Small intestine (tissue), 16 donors: Measurements from ENCODE around the gene TBXAS1. TPM values are rescaled to one million over a fixed set of nuclear protein-coding genes. Genes with fewer than 3 reads are reported as not detected.
A peak's percentile ranks its signal among the peaks of the same experiment; 100 is the strongest.

ENCODE experiments used
- DNase-seq, 2 donors: peaks; one replicate each; pipeline versions ENCODE4 v3.0.0 to v3.0.0-alpha.2; 2013
- FAIRE-seq: peaks from 2 replicates; lab custom pipeline; 2012; peaks lifted over from hg19 to GRCh38; lab: Jason Lieb, UNC
- H3K27ac ChIP-seq, 3 donors: one replicate each; pipeline ENCODE4 v1.5.1; 2013; ENCODE audit warnings: low read length in 2 of 3, mild to moderate bottlenecking in 2 of 3, control low read depth in 1 of 3, inconsistent platforms in 1 of 3, low read depth in 1 of 3, moderate library complexity in 1 of 3
- H3K27me3 ChIP-seq, 3 donors: one replicate each; pipeline ENCODE4 v1.6.1; 2013; ENCODE audit warnings: low read length in 3 of 3, inconsistent platforms in 1 of 3; ENCODE audit not compliant: control insufficient read depth in 3 of 3, insufficient read depth in 3 of 3
- H3K36me3 ChIP-seq, 3 donors: one replicate each; pipeline ENCODE4 v1.6.1; 2013; ENCODE audit warnings: low read length in 3 of 3, inconsistent platforms in 1 of 3, low read depth in 1 of 3, mild to moderate bottlenecking in 1 of 3, moderate library complexity in 1 of 3; ENCODE audit not compliant: control insufficient read depth in 3 of 3, insufficient read depth in 2 of 3
- H3K4me1 ChIP-seq, 3 donors: one replicate each; pipeline ENCODE4 v1.6.1; 2013; ENCODE audit warnings: low read length in 2 of 3, inconsistent platforms in 1 of 3, low read depth in 1 of 3, mild to moderate bottlenecking in 1 of 3, moderate library complexity in 1 of 3; ENCODE audit not compliant: control insufficient read depth in 3 of 3, insufficient read depth in 2 of 3
- H3K4me3 ChIP-seq, 3 donors: one replicate each; pipeline ENCODE4 v1.5.1; 2013; ENCODE audit warnings: low read length in 3 of 3, control low read depth in 1 of 3, inconsistent platforms in 1 of 3, low read depth in 1 of 3, mild to moderate bottlenecking in 1 of 3, moderate library complexity in 1 of 3
- H3K9me3 ChIP-seq, 2 donors: one replicate each; pipeline ENCODE4 v1.6.1; 2013; ENCODE audit warnings: low read depth in 1 of 2, low read length in 1 of 2; ENCODE audit not compliant: control insufficient read depth in 2 of 2, insufficient read depth in 1 of 2
- WGBS, 3 donors: extraction: QIAGEN DNeasy Blood & Tissue Kit; methylation state at CpG; one replicate each; pipeline ENCODE4 v1.1.7; 2013; 5-methylcytosine and 5-hydroxymethylcytosine counted together
- long read RNA-seq, 10 donors: transcript quantifications; one replicate each; lab custom pipeline, GENCODE V29; 2026
- polyA plus RNA-seq, 4 donors: library from polyadenylated mRNA; stranded (reverse) in 3 of 4; unstranded in 1 of 4; fragments of 200-250 nt in 3 of 4; fragments of 120-200 nt in 1 of 4; gene quantifications; one replicate each; pipeline versions ENCODE4 v1.2.1 to v1.2.3, GENCODE V29; 2013
- donor health status: healthy with polysubstance abuse.
- donor health status: control.
- donor health status: control.
- donor health status: Bipolar disorder and iron deficiency.
- donor health status: healthy.

TBXAS1 gene
- 1 to 10 TPM; 1.1 to 8.2 (median 7.0) TPM for polyA plus RNA-seq
- long read RNA-seq, donor 1, partial matches to known transcripts: 0 of 5 reads
- long read RNA-seq, donor 1, other reads (novel, unspliced or antisense): 0 of 5 reads
- long read RNA-seq, donor 2, partial matches to known transcripts: 0 of 1 reads
- long read RNA-seq, donor 2, other reads (novel, unspliced or antisense): 0 of 1 reads
- long read RNA-seq, donor 3: 0 reads
- long read RNA-seq, donor 4: 0 reads
- long read RNA-seq, donor 5, partial matches to known transcripts: 0 of 1 reads
- long read RNA-seq, donor 5, other reads (novel, unspliced or antisense): 0 of 1 reads
- long read RNA-seq, donor 6: 0 reads
- long read RNA-seq, donor 7: 0 reads
- long read RNA-seq, donor 8: 0 reads
- long read RNA-seq, donor 9: 0 reads
- long read RNA-seq, donor 10, partial matches to known transcripts: 0 of 1 reads
- long read RNA-seq, donor 10, other reads (novel, unspliced or antisense): 0 of 1 reads

DNA sequence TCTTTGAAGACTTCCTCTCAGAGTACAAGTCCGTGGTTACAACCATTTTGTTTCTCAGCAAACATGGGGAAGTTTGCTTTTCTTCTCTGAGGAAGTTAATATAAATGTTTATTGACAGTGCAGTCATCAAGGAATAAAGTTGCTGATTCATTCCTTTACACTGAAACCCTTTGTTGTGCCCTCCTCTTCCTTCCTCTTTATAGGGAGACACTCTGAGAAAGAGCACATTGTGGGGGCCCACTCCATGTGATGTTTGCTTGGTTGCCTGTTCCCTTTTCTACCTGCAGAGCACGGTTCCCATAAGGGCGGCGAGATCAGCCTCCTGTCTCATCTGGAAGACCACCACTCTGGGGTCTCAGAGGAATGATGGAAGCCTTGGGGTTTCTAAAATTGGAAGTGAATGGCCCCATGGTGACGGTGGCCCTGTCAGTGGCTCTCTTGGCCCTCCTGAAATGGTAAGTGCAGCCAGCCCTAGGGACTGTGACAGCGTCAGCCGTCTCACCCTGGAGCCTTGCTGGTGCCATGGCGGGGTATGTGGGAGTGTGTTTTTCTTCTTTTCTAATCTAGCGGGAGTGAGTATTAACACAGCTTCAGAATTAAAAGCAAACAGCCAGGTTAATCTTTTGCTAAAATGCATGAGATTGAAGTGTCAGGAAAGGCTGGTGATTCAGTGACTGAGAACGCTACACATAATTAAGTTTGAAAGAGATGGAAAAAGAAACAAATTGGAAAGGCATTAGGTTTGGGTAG is at the start of gene TBXAS1:
TSS of gene TBXAS1 (plus strand) at position 240 of the 750 bp plus-strand sequence. CDS start at position 367, 127 bp downstream.
- Histone ChIP-seq H3K4me3 (no peak within 1 kb of the TSS), H3K9me3 (peaks cover 0 to 3% of the 10 kb centered on the region in 2 donors)
- FAIRE-seq: no peak

DNA sequence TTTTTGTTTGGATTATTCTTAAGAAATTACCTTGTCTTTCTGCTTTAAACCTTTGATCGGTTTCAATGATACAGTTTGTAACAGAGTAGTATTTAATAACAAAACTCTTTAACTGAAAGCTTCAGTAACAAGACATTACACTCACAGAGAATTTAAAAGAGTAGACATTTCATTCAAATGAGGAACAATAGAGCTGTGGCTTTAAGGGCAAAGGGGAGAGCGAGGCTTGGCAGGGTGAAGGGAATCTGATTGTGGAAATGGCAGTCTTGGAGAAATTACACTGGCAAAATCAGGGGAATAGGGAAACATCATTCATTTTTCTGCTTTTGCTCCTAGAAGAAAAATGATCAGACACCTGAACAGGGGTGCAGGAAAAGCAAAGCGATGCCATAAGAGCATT is 46.1 kb upstream of the TBXAS1 start:
- no peak for DNase-seq
- Histone ChIP-seq H3K27ac (no peak overlapping the region), H3K9me3 (no peaks in the 10 kb centered on the region), H3K36me3 (no peaks in the 10 kb centered on the region), H3K4me1 (peaks cover 0 to 3% (median 0%) of the 10 kb centered on the region in 3 donors), H3K4me3 (no peak overlapping the region), H3K27me3 (peaks cover 0 to 13% (median 0%) of the 10 kb centered on the region in 3 donors)
- WGBS, 3 donors: 65 to 87% (median 76%) methylated on average over 3 of the region's 3 CpGs
- no peak for FAIRE-seq

More for the DNA sequence above, at the start of gene TBXAS1:
- H3K27me3 ChIP-seq: no peaks in the 10 kb centered on the region
- DNase-seq: peak in 1 of 2 donors; percentile 32
- peak within 1 kb of the TSS in 1 of 3 donors; percentile 86 for H3K27ac ChIP-seq
- H3K36me3 ChIP-seq: no peaks in the 10 kb centered on the region
- H3K4me1 ChIP-seq: peaks cover 0 to 8% (median 0%) of the 10 kb centered on the region in 3 donors
- 41 to 58% (median 49%) methylated on average over 10 of the region's 10 CpGs for WGBS, 3 donors

DNA sequence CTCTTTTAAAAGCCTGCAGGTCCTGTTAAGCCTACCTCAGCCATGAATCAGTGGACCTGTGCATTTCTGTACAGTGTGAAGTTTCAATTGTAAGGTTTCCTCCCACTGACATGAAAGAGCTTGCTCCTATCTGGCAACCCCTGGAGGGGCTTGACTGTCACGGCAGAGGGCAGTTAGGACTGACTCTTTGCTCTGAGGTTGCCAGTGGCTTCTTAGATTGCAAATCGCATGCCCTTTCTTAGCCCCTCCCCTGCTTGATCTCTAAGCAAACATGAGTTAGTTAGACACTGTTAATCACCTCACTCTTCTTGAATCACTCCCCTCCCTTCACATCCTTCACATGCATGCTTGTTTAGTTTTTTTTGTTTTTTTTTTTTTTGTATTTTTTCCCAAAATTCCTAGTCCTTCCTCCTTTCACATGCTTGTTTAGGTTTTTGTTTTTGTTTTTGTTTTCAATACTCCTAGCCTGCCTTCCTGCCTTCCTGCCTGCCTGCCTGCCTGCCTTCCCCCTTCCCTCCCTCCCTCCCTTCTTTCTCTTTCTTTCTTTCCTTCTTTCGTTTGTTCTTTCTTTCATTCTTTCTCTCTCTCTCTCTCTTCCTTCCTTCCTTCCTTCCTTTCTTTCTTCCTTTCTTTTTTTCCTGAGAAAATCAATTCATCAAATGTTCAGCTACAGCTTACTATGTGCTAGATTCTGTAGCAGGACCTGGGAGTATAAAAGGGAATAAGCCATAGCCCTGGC is 45.2 kb upstream of the TBXAS1 start:
- DNase-seq: peak in 1 of 2 donors; percentile 32
- Histone ChIP-seq H3K9me3 (no peaks in the 10 kb centered on the region), H3K27me3 (peaks cover 0 to 13% (median 0%) of the 10 kb centered on the region in 3 donors), H3K36me3 (no peaks in the 10 kb centered on the region), H3K4me3 (no peak overlapping the region), H3K4me1 (no peaks in the 10 kb centered on the region), H3K27ac (no peak overlapping the region)
- FAIRE-seq: no peak
- 23 to 48% (median 32%) methylated on average over 3 of the region's 3 CpGs for WGBS, 3 donors

DNA sequence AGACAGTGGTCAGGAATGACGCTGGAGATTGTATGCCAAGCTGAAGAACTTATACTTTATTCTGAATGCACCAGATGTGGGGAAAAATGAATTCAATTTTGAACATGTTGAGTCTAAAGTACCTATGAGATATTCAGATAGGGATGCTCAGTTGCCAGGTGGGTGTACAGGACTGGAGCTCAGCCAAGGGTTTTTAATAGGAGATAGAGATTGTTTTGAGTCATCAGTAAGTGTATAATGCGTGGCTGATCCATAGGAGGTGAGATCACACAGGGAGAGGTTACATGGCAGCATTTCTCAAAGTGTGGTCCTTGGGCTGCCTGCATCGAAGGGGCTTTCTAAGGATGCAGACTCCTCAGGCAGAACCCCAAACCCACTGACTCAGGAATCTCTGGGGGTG is 44.4 kb upstream of the TBXAS1 start:
- H3K4me3 ChIP-seq: no peak overlapping the region
- DNase-seq: no peak
- FAIRE-seq: no peak
- H3K4me1 ChIP-seq: no peaks in the 10 kb centered on the region
- H3K27me3 ChIP-seq: peaks cover 0 to 8% (median 0%) of the 10 kb centered on the region in 3 donors
- no peaks in the 10 kb centered on the region for H3K36me3 ChIP-seq
- WGBS, 3 donors: 84% methylated on average over 3 of the region's 3 CpGs
- H3K27ac ChIP-seq: no peak overlapping the region
- H3K9me3 ChIP-seq: no peaks in the 10 kb centered on the region

DNA sequence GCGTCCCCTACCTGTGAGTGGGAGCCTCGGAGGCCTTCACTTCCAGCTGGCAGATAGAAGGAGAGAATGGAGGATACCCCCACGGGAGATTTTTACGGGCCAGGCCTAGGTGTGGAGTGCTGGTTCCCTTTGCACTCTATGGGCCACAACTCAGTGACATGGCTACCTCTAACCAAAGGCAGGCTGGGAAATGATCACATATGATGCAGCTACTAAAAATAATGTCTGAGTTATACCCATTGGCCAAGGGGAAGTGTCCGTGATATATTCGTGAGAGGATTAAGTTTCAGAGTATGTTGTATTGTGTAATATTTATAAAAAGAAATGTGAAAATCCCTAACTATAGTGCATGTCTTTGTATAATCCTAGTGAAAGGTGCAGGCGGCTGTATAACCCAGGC is 37.7 kb upstream of the TBXAS1 start:
- Histone ChIP-seq H3K4me3 (no peak overlapping the region), H3K4me1 (no peaks in the 10 kb centered on the region), H3K9me3 (no peaks in the 10 kb centered on the region), H3K27ac (no peak overlapping the region), H3K36me3 (no peaks in the 10 kb centered on the region), H3K27me3 (no peaks in the 10 kb centered on the region)
- 92 to 97% (median 92%) methylated on average over 7 of the region's 7 CpGs for WGBS, 3 donors
- DNase-seq (no peak), FAIRE-seq (no peak)

DNA sequence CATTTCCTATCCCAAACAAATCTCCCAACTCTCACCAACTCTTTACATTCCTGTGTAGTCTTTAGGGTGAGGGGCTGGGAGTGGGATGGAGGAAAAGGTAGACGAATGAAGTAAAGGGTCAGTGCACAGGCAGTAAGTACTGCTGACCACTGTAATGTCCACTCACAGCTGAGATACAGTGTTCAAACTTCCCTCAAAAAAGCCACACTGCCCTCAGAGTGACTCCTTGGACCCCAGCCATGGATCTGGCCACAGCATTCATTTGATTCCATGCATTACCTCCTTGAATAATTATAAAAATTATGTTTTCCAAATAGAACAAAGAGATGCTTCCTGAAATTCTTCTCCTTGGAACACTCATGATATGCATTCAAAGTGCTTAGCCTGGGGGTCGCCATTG is 31.5 kb upstream of the TBXAS1 start:
- DNase-seq (no peak), FAIRE-seq (no peak)
- Histone ChIP-seq H3K4me1 (no peaks in the 10 kb centered on the region), H3K27ac (no peak overlapping the region), H3K4me3 (no peak overlapping the region), H3K36me3 (no peaks in the 10 kb centered on the region), H3K27me3 (no peaks in the 10 kb centered on the region), H3K9me3 (no peaks in the 10 kb centered on the region)
- 75 to 84% (median 80%) methylated on average over 2 of the region's 2 CpGs for WGBS, 3 donors

DNA sequence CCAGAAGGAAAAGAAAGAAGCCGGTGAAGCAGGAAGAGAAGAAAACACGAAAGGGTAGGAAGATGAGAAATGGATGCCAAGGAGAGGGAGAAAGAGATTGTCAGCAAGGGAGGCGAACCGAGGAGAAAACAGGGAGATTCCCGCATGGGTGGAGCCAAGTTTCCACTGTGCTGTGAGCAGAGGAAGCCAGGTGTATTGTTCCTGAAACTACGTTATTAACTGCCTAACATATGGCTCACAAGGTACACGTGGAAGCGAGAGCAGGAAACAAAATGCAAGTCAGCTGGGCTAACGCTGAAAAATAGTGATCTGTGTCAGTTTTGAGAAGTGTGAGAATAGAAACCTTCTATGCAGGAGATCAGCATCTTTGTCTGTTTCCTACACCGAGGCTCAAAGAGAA is 30.8 kb upstream of the TBXAS1 start:
- FAIRE-seq (no peak), DNase-seq (peak; percentile 31 to 58)
- 20 to 39% (median 33%) methylated on average over 10 of the region's 10 CpGs for WGBS, 3 donors
- no peaks in the 10 kb centered on the region for H3K9me3 ChIP-seq
- H3K27ac ChIP-seq: no peak overlapping the region
- H3K27me3 ChIP-seq: no peaks in the 10 kb centered on the region
- no peaks in the 10 kb centered on the region for H3K36me3 ChIP-seq
- no peak overlapping the region for H3K4me3 ChIP-seq
- no peaks in the 10 kb centered on the region for H3K4me1 ChIP-seq

DNA sequence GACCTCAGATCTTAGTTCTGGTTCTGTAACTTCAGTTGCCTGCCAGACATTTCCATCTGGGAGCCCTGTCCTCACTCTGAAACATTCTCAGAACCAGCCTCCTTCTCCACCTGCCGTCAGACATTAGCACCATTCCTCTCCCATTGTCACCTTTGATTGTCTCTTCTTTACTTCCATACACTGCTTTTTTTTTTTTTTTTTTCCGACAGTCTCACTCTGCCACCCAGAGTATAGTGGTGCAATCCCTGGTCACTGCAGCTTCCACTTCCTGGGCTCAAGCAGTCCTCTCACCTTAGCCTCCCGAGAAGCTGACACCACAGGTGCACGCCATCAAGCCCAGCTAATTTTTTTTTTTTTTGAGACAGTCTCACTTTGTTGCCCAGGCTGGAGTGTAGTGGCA is 30.2 kb upstream of the TBXAS1 start:
- H3K27ac ChIP-seq: no peak overlapping the region
- peaks cover 2 to 6% of the 10 kb centered on the region in 2 donors for H3K9me3 ChIP-seq
- H3K36me3 ChIP-seq: no peaks in the 10 kb centered on the region
- FAIRE-seq (no peak), DNase-seq (no peak)
- H3K4me1 ChIP-seq: no peaks in the 10 kb centered on the region
- 66 to 96% (median 89%) methylated on average over 3 to 4 of the region's 4 CpGs for WGBS, 3 donors
- H3K27me3 ChIP-seq: no peaks in the 10 kb centered on the region
- H3K4me3 ChIP-seq: no peak overlapping the region
